Smooth muscle cell (in vitro differentiated cells): Measurements from ENCODE around the gene KRT2. TPM values are rescaled to one million over a fixed set of nuclear protein-coding genes. Genes with fewer than 3 reads are reported as not detected.

Experiments used
- DNase-seq: peaks from one replicate; lab custom pipeline; 2025; ENCODE audit not compliant: unreplicated experiment; lab: John Stamatoyannopoulos, UW
- H2AFZ ChIP-seq: fragments of 200-600 bp; sonication (generic); 2 replicates; pipeline ENCODE4 v1.6.0; 2016; ENCODE audit warnings: antibody characterized with exemption, low read depth, mild to moderate bottlenecking
- H3F3A ChIP-seq: fragments of 200-600 bp; sonication (generic); 2 replicates; pipeline ENCODE4 v1.6.0; 2017; ENCODE audit warnings: antibody characterized with exemption, low read depth
- H3K27ac ChIP-seq: fragments of 200-600 bp; sonication (generic); 2 replicates; pipeline ENCODE4 v1.5.1; 2016; ENCODE audit warnings: low read depth, mild to moderate bottlenecking
- H3K27me3 ChIP-seq: fragments of 200-600 bp; sonication (generic); 2 replicates; pipeline ENCODE4 v1.6.1; 2016; ENCODE audit warnings: low read depth, mild to moderate bottlenecking
- H3K36me3 ChIP-seq: fragments of 200-600 bp; sonication (generic); 2 replicates; pipeline ENCODE4 v1.5.1; 2016; ENCODE audit warnings: low read depth
- H3K4me1 ChIP-seq: fragments of 200-600 bp; sonication (generic); 2 replicates; pipeline ENCODE4 v1.5.1; 2016; ENCODE audit warnings: low read depth
- H3K4me2 ChIP-seq: fragments of 200-600 bp; sonication (generic); 2 replicates; pipeline ENCODE4 v1.6.0; 2016; ENCODE audit warnings: mild to moderate bottlenecking
- H3K4me3 ChIP-seq: fragments of 200-600 bp; sonication (generic); 2 replicates; pipeline ENCODE4 v1.5.1; 2016; ENCODE audit warnings: mild to moderate bottlenecking
- H3K79me2 ChIP-seq: fragments of 200-600 bp; sonication (generic); 2 replicates; pipeline ENCODE4 v1.6.0; 2016; ENCODE audit warnings: low read depth, mild to moderate bottlenecking
- H3K9ac ChIP-seq: fragments of 200-600 bp; sonication (generic); 2 replicates; pipeline ENCODE4 v1.6.0; 2016; ENCODE audit warnings: low read depth
- H3K9me3 ChIP-seq: fragments of 200-600 bp; sonication (generic); replicated peaks from 2 replicates; pipeline ENCODE4 v1.5.1; 2016; ENCODE audit warnings: low read depth
- H4K20me1 ChIP-seq: fragments of 200-600 bp; sonication (generic); 2 replicates; pipeline ENCODE4 v1.6.0; 2016; ENCODE audit warnings: low read depth
- WGBS: methylation state at CpG from one replicate; pipeline ENCODE4 v1.1.7; 2016; ENCODE audit warnings: low lambda C conversion rate; 5-methylcytosine and 5-hydroxymethylcytosine counted together
- polyA plus RNA-seq: library from polyadenylated mRNA; unstranded; fragments of >200 nt; fragmentation: Nextera tagmentation; extraction: Ambion mirVana; gene quantifications from 2 replicates; pipeline ENCODE4 v1.2.1, GENCODE V29; 2016
- total RNA-seq: library from RNA; depleted of rRNA; stranded (reverse); fragments of >200 nt; gene quantifications from 2 replicates; pipeline ENCODE4 v1.2.3, GENCODE V29; 2014
- TF ChIP-seq, protein P1 (sequence below): fragments of 200-600 bp; sonication (generic); IDR thresholded peaks from 2 replicates; pipeline ENCODE4 v1.5.1; 2017; ENCODE audit warnings: borderline replicate concordance, mild to moderate bottlenecking, antibody characterized with exemption; ENCODE audit not compliant: insufficient read depth, poor library complexity, severe bottlenecking

KRT2 gene
- total and polyA plus RNA-seq, 2 experiments from 2014 or later = not detected

DNA sequence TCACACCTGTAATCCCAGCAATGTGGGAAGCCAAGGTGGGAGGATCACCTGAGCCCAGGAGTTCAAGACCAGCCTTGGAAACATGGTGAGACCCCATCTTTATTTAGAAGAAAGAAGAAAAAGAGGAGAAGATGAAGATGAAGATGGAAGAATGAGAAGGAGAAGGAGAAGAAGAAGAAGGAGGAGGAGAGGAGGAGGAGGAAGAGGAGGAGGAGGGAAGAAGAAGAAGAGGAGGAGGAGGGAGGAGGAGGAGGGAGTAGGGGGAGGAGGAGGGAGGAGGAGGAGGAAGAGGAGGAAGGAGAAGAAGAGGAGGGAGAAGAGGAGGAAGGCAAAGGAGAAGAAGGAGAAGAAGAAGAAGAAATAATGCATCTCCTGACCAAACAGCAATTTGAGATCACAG lies 37.2 kb upstream of the KRT2 start:
- H3K36me3 ChIP-seq = no peaks in the 10 kb centered on the region
- no peaks in the 10 kb centered on the region for H3K4me1 ChIP-seq

DNA sequence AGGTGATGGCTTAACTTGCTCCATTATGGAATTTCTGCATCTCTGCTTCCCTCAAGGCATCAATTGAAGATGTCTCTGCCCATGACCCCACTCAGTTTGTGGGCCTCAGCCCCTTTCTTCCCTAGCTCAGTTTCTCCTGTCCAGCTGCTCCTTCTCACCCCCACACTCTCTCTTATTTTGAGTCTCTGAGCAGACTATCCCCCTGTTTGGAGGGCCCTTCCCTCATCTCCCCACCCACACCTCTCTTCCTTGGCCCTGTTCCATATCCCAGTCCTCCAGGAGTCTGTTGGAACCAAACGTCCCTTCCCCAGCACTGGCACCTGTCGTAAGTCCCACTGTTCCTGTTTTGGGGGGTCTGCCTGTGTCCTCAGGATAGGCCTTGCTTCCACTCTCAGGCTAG lies 36.5 kb upstream of the KRT2 start:
- Histone ChIP-seq H3F3A (no peaks in the 10 kb centered on the region), H3K79me2 (no peaks in the 10 kb centered on the region), H2AFZ (no peak overlapping the region), H3K9me3 (no peaks in the 10 kb centered on the region), H3K9ac (no peak overlapping the region), H3K4me2 (no peak overlapping the region), H3K27ac (no peak overlapping the region), H3K4me1 (no peaks in the 10 kb centered on the region), H3K27me3 (peaks cover 91% of the 10 kb centered on the region), H3K36me3 (no peaks in the 10 kb centered on the region), H4K20me1 (no peaks in the 10 kb centered on the region), H3K4me3 (no peak overlapping the region)
- DNase-seq = no peak
- TF ChIP-seq, protein P1, sequence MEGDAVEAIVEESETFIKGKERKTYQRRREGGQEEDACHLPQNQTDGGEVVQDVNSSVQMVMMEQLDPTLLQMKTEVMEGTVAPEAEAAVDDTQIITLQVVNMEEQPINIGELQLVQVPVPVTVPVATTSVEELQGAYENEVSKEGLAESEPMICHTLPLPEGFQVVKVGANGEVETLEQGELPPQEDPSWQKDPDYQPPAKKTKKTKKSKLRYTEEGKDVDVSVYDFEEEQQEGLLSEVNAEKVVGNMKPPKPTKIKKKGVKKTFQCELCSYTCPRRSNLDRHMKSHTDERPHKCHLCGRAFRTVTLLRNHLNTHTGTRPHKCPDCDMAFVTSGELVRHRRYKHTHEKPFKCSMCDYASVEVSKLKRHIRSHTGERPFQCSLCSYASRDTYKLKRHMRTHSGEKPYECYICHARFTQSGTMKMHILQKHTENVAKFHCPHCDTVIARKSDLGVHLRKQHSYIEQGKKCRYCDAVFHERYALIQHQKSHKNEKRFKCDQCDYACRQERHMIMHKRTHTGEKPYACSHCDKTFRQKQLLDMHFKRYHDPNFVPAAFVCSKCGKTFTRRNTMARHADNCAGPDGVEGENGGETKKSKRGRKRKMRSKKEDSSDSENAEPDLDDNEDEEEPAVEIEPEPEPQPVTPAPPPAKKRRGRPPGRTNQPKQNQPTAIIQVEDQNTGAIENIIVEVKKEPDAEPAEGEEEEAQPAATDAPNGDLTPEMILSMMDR = no peak
- WGBS = 80% methylated on average over 2 of the region's 2 CpGs

More for the DNA sequence above, 37.2 kb upstream of the KRT2 start:
- no peaks in the 10 kb centered on the region for H3K79me2 ChIP-seq
- peaks cover 92% of the 10 kb centered on the region for H3K27me3 ChIP-seq
- no peak overlapping the region for H2AFZ ChIP-seq
- TF ChIP-seq, protein P1 = no peak
- H3K4me3 ChIP-seq = no peak overlapping the region
- H3K4me2 ChIP-seq = no peak overlapping the region
- no peak overlapping the region for H3K9ac ChIP-seq
- H4K20me1 ChIP-seq = no peaks in the 10 kb centered on the region
- DNase-seq = no peak
- H3K27ac ChIP-seq = no peak overlapping the region
- no peaks in the 10 kb centered on the region for H3F3A ChIP-seq
- no peaks in the 10 kb centered on the region for H3K9me3 ChIP-seq

DNA sequence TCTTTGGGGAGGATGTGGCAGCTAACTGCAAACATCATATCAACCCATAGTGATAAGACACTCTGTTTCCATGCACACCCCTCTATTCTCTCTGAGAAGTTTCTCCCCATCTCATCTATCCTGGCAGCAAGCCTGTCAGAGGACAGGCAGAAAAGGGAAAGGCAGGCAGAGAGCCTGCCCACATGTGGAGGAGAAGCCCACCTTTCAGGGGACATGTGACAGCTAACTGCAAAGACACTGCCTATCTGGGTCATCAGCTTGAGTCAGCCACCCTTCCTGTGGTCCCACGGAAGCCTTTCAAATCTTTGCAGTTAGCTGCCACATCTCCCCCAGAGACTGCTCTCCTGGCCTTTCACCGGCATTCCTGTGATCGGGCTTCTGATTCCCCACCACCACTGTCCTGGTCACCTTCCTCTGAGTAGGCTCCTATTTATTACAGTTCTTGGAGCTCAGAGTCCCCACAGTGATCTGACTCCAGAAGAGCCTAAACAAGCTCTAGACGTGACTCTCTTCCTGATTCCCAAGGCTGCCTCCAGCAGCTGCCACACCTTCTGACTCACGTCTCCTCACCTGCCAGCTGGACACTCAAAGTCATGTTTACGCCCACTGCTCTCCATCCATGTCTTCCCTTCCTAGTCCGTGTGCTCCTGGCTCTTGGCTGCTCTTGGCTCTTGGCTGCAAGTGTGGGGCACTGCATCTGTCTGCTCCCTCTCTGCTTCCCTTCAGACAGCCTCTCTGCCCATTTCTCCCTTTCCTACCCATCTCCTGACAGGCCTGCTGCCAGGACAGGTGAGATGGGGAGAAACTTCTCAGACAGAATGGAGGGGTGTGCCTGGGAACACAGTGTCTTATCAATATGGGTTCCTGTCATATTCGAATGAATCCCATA lies 35.7 kb upstream of the KRT2 start:
- no peak overlapping the region for H3K9ac ChIP-seq
- no peaks in the 10 kb centered on the region for H3K36me3 ChIP-seq
- H3F3A ChIP-seq = no peaks in the 10 kb centered on the region
- DNase-seq = no peak
- no peaks in the 10 kb centered on the region for H4K20me1 ChIP-seq
- H3K79me2 ChIP-seq = no peaks in the 10 kb centered on the region
- peaks cover 84% of the 10 kb centered on the region for H3K27me3 ChIP-seq
- H2AFZ ChIP-seq = no peak overlapping the region
- WGBS = 76% methylated on average over 8 of the region's 8 CpGs
- no peak overlapping the region for H3K4me3 ChIP-seq
- no peaks in the 10 kb centered on the region for H3K9me3 ChIP-seq
- H3K4me2 ChIP-seq = no peak overlapping the region
- TF ChIP-seq, protein P1 = no peak
- no peaks in the 10 kb centered on the region for H3K4me1 ChIP-seq
- H3K27ac ChIP-seq = no peak overlapping the region
